Stimulated activated CD4-positive, alpha-beta T cell treated with anti-CD3 and anti-CD28 coated beads, Interleukin-15, amount 100 ng/mL, for 1 hour (primary cell): ENCODE measurements around the gene PLD5.
"Not testable (repeated sequence)": the region's sequence is repeated elsewhere in the genome, so short reads cannot be mapped to it uniquely, and the experiment has no call there.

ENCODE experiments used
- DNase-seq, 2 donors: peaks; one replicate each; pipeline ENCODE4 v3.0.0-alpha.2; 2020; ENCODE audit warnings: low read depth in 1 of 2, low spot score in 1 of 2

Gene PLD5

DNA sequence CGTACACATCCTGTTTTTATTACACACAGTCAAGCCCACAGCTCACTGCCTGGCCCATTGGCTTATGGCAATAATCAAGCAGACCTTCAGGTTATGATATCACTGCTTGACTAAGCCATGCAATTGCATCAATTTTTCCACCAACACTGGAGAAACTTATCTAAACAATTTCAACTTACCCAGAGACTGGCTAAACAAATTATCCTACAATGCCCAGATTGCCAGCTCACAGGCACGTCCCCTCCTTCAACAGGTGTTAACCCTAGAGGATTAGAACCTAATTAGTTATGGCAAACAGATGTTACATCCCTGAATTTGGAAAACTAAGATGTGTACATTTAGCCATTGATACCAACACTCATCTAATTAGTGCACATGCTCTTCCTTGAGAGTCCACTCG is 310.0 kb downstream of the PLD5 start:
- DNase-seq: not testable (repeated sequence)

GRCh38 chr1:242212961-242213360 is 311.5 kb downstream of the PLD5 start:
- not testable (repeated sequence) for DNase-seq

DNA sequence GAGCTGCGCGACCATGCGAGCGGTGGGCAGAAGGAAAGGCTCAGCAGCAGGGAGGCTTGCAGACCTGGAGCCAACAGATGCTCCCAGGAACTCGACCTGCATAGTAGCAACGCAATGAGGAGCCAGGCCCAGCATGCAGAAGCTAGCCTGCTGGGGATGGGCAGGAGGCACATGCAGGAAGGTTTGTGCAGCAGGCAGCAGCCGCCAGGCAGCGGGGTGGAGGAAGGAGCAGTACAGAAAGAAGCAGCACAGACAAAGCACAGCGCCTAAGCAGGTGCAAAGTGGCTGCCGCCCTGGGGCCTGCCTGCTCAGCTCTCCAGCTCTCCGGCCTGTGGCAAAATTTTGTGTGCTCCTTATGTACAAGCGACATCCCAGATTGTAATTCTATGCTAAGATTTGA is 312.1 kb downstream of the PLD5 start:
- DNase-seq: no peak

GRCh38 chr1:242211254-242212022 is 313.1 kb downstream of the PLD5 start:
- no peak for DNase-seq

GRCh38 chr1:242210316-242210715 is 314.2 kb downstream of the PLD5 start:
- DNase-seq: not testable (repeated sequence)

DNA sequence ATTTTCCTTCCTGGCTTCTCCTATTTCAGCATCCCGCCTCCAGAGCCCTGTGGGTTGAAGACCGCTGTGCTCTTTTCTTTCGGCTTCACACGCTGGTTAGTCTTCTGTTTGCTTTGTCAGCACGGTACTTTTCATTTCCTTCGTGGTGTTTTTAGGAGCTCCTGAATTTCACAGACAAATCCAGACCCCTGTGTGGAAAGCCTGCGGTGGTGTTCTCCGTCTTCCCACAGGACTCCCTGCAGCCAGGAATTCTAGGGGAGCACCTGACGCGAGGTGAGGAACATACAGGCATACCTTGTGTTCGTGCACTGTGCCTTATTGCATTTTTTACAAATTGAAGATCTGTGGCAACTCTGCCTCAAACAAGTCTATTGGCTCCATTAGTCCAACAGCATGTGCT is 315.4 kb downstream of the PLD5 start:
- no peak for DNase-seq

DNA sequence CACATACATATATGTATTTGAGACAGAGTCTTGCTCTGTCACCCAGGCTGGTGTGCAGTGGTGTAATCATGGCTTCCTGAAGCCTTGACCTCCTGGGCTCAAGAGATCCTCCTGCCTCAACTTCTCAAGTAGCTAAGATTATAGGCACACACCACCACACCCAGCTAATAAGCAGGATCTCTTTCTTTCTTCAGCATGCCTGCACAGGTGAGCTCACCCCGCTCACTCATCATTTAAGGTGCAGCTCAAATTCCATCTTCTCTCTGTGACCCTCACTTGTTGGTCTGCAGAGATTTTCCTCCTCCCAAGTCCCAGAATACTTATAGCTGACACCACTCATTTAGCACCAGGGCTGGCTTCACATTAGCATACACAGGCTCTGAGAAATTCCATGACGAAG is 316.5 kb downstream of the PLD5 start:
- no peak for DNase-seq

DNA sequence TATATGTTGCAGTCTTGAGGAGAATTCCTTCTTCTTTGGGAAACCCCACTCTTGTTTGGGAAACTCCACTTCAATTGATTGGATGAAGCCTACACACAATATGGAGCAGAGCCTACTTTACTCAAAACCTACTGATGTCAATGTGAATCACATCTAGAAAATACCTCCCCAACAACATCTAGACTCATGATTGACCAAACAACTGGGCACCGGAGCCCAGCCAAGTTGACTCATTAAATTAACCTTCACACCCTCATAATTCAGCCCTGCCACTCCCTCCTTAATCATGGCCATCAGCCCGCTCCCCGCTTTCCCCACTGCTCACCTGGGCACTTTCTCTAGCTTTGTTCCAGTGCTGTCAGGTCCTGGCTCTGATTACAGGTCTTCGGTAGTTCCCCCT is 317.5 kb downstream of the PLD5 start:
- DNase-seq: no peak

- no peak for DNase-seq
Measured at GRCh38 chr1:242205622-242206489, 318.6 kb downstream of the PLD5 start.

- no peak for DNase-seq
Measured at GRCh38 chr1:242203262-242203661, 321.2 kb downstream of the PLD5 start.

GRCh38 chr1:242201090-242201489 is 323.4 kb downstream of the PLD5 start:
- no peak for DNase-seq

DNA sequence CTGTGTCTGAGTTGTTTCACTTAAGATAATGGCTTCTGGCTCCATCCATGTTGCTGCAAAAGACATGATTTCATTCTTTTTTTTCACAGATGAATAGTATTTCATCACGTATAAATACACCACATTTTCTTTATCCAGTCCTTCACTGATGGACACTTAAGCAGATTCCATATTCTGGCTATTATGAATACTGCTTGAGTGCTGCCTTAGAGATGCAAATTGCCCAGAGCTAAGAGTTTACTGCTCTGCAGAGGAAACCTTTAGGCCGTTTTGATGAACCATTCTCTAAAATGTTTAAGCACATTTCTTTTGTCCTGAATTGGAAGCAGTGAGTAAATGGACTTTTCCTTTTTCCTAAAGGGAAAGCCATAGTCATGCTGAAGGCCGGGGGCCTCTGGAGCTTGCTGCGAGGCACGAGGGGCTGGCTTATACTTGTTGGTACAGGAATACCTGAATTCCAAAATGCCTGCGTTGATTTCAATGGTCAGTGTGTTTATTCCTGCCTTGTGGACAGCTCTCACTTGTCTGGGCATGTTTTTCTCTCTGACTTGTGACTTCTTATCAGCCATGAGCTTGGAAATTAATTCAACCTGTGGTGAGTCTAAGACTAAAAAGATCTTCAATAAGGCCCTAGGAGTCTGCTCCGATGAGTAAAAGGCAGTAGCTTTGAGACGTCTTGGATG is 324.6 kb downstream of the PLD5 start:
- DNase-seq: no peak

GRCh38 chr1:242197907-242198820 is 326.3 kb downstream of the PLD5 start:
- DNase-seq: no peak

GRCh38 chr1:242196914-242197313 is 327.6 kb downstream of the PLD5 start:
- DNase-seq: no peak

DNA sequence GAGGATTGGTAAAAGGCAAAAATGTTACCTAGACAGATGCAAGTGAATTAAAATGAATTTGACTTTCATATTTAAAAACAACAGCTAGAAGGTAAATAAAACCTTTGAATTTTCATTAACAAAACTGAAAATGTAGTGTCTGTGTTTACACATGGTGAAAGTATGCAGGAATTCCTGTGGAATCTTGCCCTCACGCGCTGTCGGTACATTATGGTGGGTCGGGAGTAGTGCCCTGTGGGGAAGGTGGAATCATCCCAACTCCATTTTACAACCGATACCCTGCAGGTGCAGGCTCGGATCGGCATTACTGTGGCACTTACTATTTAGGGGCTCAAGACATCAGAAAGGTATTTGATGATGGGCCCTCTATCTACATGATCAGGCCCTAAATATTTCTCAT is 328.4 kb downstream of the PLD5 start:
- no peak for DNase-seq

GRCh38 chr1:242189591-242189990 is 334.9 kb downstream of the PLD5 start:
- DNase-seq: no peak

DNA sequence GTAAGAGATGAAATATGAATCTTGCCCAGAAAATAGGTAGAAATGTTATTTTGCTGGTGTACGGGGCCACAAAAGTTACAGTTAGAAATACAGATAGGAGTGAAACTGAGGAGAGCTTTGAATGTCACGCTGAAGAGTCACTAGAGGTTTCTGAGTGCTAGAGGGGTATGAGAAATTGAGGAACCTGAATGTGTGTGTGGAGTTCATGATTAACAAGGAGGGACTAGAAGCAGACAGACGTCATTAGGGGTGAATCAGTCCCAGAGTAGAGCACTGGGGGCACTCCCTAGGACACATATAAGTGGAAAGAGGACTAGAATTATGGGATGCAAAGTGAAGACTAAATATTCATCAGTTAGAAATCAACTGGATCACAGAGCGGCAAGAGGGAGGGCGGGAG is 336.7 kb downstream of the PLD5 start:
- no peak for DNase-seq

- no peak for DNase-seq
Measured at GRCh38 chr1:242187171-242187570, 337.3 kb downstream of the PLD5 start.

GRCh38 chr1:242185731-242186130 is 338.8 kb downstream of the PLD5 start:
- DNase-seq: no peak

- no peak for DNase-seq
Measured at GRCh38 chr1:242184955-242185354, 339.5 kb downstream of the PLD5 start.

GRCh38 chr1:242179767-242180166 is 344.7 kb downstream of the PLD5 start:
- not testable (repeated sequence) for DNase-seq
